Endothelial cell of umbilical vein (primary cell): ENCODE results near the gene C2orf15. TPM values are rescaled to one million over a fixed set of nuclear protein-coding genes. Genes with fewer than 3 reads are reported as not detected.
"Not testable (repeated sequence)": the region's sequence is repeated elsewhere in the genome, so short reads cannot be mapped to it uniquely, and the experiment has no call there.

Experiments used
- BruUV-seq: library from RNA; stranded (reverse); fragments of 400-500 nt; replicated peaks from 2 replicates; lab custom pipeline; 2021; lab: Mats Ljungman, UMichigan
- CTCF ChIA-PET: fragments of 300-600, 350-600 bp; sonication (Branson Sonifier 250); formaldehyde crosslinking; loops from one replicate; lab custom pipeline; 2021; ENCODE audit warnings: antibody characterized with exemption, inconsistent platforms; lab: Charles Lee
- POLR2A ChIA-PET: fragments of 300-600, 350-600 bp; sonication (Branson Sonifier 250); formaldehyde crosslinking; loops from one replicate; lab custom pipeline; 2021; ENCODE audit warnings: antibody characterized with exemption, inconsistent platforms; lab: Charles Lee
- DNase-seq: peaks from one replicate; pipeline ENCODE4 v3.0.0-alpha.2; 2011; ENCODE audit warnings: low read depth, low spot score
- FAIRE-seq: peaks from 2 replicates; lab custom pipeline; 2011; peaks lifted over from hg19 to GRCh38; lab: Jason Lieb, UNC
- H2AFZ ChIP-seq: 2 replicates; pipeline ENCODE4 v1.6.0; 2012; ENCODE audit warnings: low read depth, low read length, control low read depth, inconsistent platforms
- H3K27ac ChIP-seq: 2 replicates; pipeline ENCODE4 v1.5.1; 2011; ENCODE audit warnings: low read depth, mild to moderate bottlenecking, control low read depth, low read length, moderate library complexity; ENCODE audit not compliant: insufficient read depth
- H3K27me3 ChIP-seq, 2 experiments: 2 replicates each; pipeline versions ENCODE4 v1.6.0 to v1.6.1; 2011; ENCODE audit warnings: low read length in 2 of 2, mixed read lengths in 1 of 2; ENCODE audit not compliant: control insufficient read depth in 2 of 2, insufficient read depth in 2 of 2
- H3K36me3 ChIP-seq, 2 experiments: 2 replicates in 1 of 2; 3 replicates in 1 of 2; pipeline ENCODE4 v1.5.1; 2011; ENCODE audit warnings: low read length in 2 of 2, mild to moderate bottlenecking in 1 of 2, moderate library complexity in 1 of 2; ENCODE audit not compliant: control insufficient read depth in 2 of 2, insufficient read depth in 2 of 2; ENCODE audit errors: extremely low read depth in 1 of 2
- H3K4me1 ChIP-seq: 3 replicates; pipeline ENCODE4 v1.5.1; 2011; ENCODE audit warnings: mild to moderate bottlenecking, low read length; ENCODE audit not compliant: control insufficient read depth, insufficient read depth; ENCODE audit errors: extremely low read depth
- H3K4me2 ChIP-seq: 2 replicates; pipeline ENCODE4 v1.6.1; 2011; ENCODE audit warnings: low read length, control low read depth, mixed read lengths; ENCODE audit not compliant: insufficient read depth
- H3K4me3 ChIP-seq, 3 experiments: fragments of 200-600 bp in 1 of 3; sonication (generic), shearing (Covaris generic) in 1 of 3; replicated peaks in 1 of 3; 2 replicates each; pipeline ENCODE4 v1.5.1; 2011 to 2016; ENCODE audit warnings: control low read depth in 3 of 3, low read length in 3 of 3, mild to moderate bottlenecking in 2 of 3, inconsistent platforms in 1 of 3, low read depth in 1 of 3, moderate library complexity in 1 of 3; ENCODE audit not compliant: insufficient read depth in 1 of 3
- H3K79me2 ChIP-seq: 2 replicates; pipeline ENCODE4 v1.6.0; 2012; ENCODE audit warnings: low read length, inconsistent platforms; ENCODE audit not compliant: control insufficient read depth, insufficient read depth
- H3K9ac ChIP-seq: replicated peaks from 2 replicates; pipeline ENCODE3; 2011; ENCODE audit warnings: low read length, control low read depth; ENCODE audit not compliant: insufficient read depth; ENCODE audit errors: extremely low read depth
- H3K9me1 ChIP-seq: replicated peaks from 3 replicates; pipeline ENCODE4 v1.6.0; 2011; ENCODE audit warnings: mild to moderate bottlenecking, low read length; ENCODE audit not compliant: control insufficient read depth, insufficient read depth; ENCODE audit errors: extremely low read depth
- H3K9me3 ChIP-seq: replicated peaks from 2 replicates; pipeline ENCODE4 v1.5.1; 2012; ENCODE audit warnings: low read length, inconsistent platforms; ENCODE audit not compliant: control insufficient read depth, insufficient read depth
- H4K20me1 ChIP-seq: replicated peaks from 2 replicates; pipeline ENCODE3; 2011; ENCODE audit warnings: mild to moderate bottlenecking, low read length; ENCODE audit not compliant: control insufficient read depth, insufficient read depth; ENCODE audit errors: extremely low read depth
- CTCF ChIP-seq, 2 donors: IDR thresholded peaks; 1 replicate in 1 of 2; 2 replicates in 1 of 2; pipeline ENCODE4 v1.5.1; 2011; ENCODE audit warnings: low read length in 2 of 2, mild to moderate bottlenecking in 2 of 2, moderate library complexity in 2 of 2, control low read depth in 1 of 2, inconsistent platforms in 1 of 2, low read depth in 1 of 2; ENCODE audit not compliant: insufficient read depth in 1 of 2; ENCODE audit errors: extremely low read depth in 1 of 2
- EZH2 ChIP-seq: IDR thresholded peaks from 2 replicates; pipeline ENCODE4 v1.6.1; 2012; ENCODE audit warnings: borderline replicate concordance, low read depth, mild to moderate bottlenecking, moderate library complexity, low read length, inconsistent platforms; ENCODE audit not compliant: severe bottlenecking
- FOS ChIP-seq: IDR thresholded peaks from 2 replicates; pipeline ENCODE4 v1.6.1; 2011; ENCODE audit warnings: mild to moderate bottlenecking, low read length, moderate library complexity, borderline replicate concordance; ENCODE audit not compliant: insufficient read depth
- GATA2 ChIP-seq: IDR thresholded peaks from 2 replicates; pipeline ENCODE4 v1.7.0; 2011; ENCODE audit warnings: low read depth, mild to moderate bottlenecking, moderate library complexity, mixed read lengths, low read length; ENCODE audit not compliant: insufficient read length, insufficient read depth
- JUN ChIP-seq: IDR thresholded peaks from 2 replicates; pipeline ENCODE4 v1.6.1; 2011; ENCODE audit warnings: borderline replicate concordance, low read depth; ENCODE audit not compliant: insufficient read length, insufficient read depth
- MYC ChIP-seq: IDR thresholded peaks from one replicate; pipeline ENCODE4 v1.6.1; 2011; ENCODE audit warnings: mild to moderate bottlenecking, low read depth, low read length
- POLR2A ChIP-seq: IDR thresholded peaks from 2 replicates; pipeline ENCODE4 v1.6.1; 2012; ENCODE audit warnings: low read depth, mild to moderate bottlenecking, control low read depth, low read length
- POLR2AphosphoS5 ChIP-seq: IDR thresholded peaks from 2 replicates; pipeline ENCODE4 v1.6.1; 2012; ENCODE audit warnings: low read depth, mild to moderate bottlenecking, control low read depth, low read length, moderate library complexity; ENCODE audit not compliant: insufficient read depth
- dilution Hi-C: fragments of 300-500 bp; cut with MboI; formaldehyde crosslinking; loops from one replicate; pipeline ENCODE4 v1.15.0; 2019; ENCODE audit warnings: low sequenced_read_pairs; ENCODE audit not compliant: extremely low pct_ligation_motif_present
- intact Hi-C: fragments of 100-400 bp; cut with micrococcal nuclease; formaldehyde crosslinking; loops from one replicate; pipeline ENCODE4 v1.10.0; 2022
- polyA plus RNA-seq, 4 experiments: library from polyadenylated mRNA; depleted of rRNA in 3 of 4; stranded (reverse) in 3 of 4; unstranded in 1 of 4; fragments of >200 nt; gene quantifications; 2 replicates each; pipeline versions ENCODE4 v1.2.1 to v1.2.3, GENCODE V29; 2011 to 2012; ENCODE audit warnings: missing spikeins in 1 of 4
- total RNA-seq: library from RNA; stranded (reverse); gene quantifications from 2 replicates; pipeline ENCODE4 v1.2.3, GENCODE V29; 2021
- TF ChIP-seq, protein P1 (sequence below): IDR thresholded peaks from 2 replicates; pipeline ENCODE4 v1.6.1; 2011; ENCODE audit not compliant: insufficient read depth, insufficient read length

C2orf15 gene
- total and polyA plus RNA-seq, 2 donors (not counting 3 experiments of a cell fraction or from before 2014, with no cell fraction given), result not detected

- Histone ChIP-seq H3K27me3 (no peaks in the 10 kb centered on the region), H3K27ac (no peak overlapping the region), H3K4me1 (no peaks in the 10 kb centered on the region), H3K79me2 (no peaks in the 10 kb centered on the region), H2AFZ (no peak overlapping the region), H3K36me3 (no peaks in the 10 kb centered on the region), H4K20me1 (no peaks in the 10 kb centered on the region), H3K9me1 (no peaks in the 10 kb centered on the region), H3K4me3 (no peak overlapping the region), H3K4me2 (no peak overlapping the region), H3K9me3 (no peaks in the 10 kb centered on the region), H3K9ac (no peak overlapping the region)
- ChIA-PET CTCF (interaction anchor here (1.0 to 1.9 kb wide), 2 partner anchors 9 to 431 kb away, joined by 3 to 8 read pairs; no protein-coding TSS in a partner anchor), POLR2A (no interaction called here)
- DNase-seq (no peak), FAIRE-seq (no peak)
- dilution Hi-C loops, result no loop called here
- BruUV-seq, result no TSS peak
- intact Hi-C loops, result no loop called here
- TF ChIP-seq GATA2 (no peak), POLR2A (no peak), FOS (no peak), POLR2AphosphoS5 (no peak), CTCF (IDR thresholded peaks at IDR 0.05; ENCODE audit: extremely low read depth in 1 of 2, insufficient read depth in 1 of 2, low read depth in 1 of 2, low read length in 2 of 2) (no peak), EZH2 (no peak), MYC (no peak), JUN (no peak)
- TF ChIP-seq, protein P1, sequence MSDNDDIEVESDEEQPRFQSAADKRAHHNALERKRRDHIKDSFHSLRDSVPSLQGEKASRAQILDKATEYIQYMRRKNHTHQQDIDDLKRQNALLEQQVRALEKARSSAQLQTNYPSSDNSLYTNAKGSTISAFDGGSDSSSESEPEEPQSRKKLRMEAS, result no peak
These were observed 13.5 kb upstream of the C2orf15 start for GRCh38 chr2:99127981-99128380.

- FAIRE-seq, H3K4me2 ChIP-seq, intact Hi-C loops: not testable (repeated sequence)
These were observed 6.4 kb upstream of the C2orf15 start for GRCh38 chr2:99135044-99135556.

More at GRCh38 chr2:99135044-99135556, 6.4 kb upstream of the C2orf15 start:
- H3K79me2 ChIP-seq, H2AFZ ChIP-seq, H3K36me3 ChIP-seq, H3K9me1 ChIP-seq, H4K20me1 ChIP-seq, H3K9ac ChIP-seq, POLR2A ChIA-PET, DNase-seq, H3K4me1 ChIP-seq, BruUV-seq, H3K4me3 ChIP-seq, dilution Hi-C loops, H3K27ac ChIP-seq, H3K9me3 ChIP-seq: not testable (repeated sequence)
- peaks cover 17% of the 10 kb centered on the region in 2 experiments for H3K27me3 ChIP-seq
- CTCF ChIA-PET, result interaction anchor here (0.9 kb wide), 1 partner anchor 8 kb away, joined by 4 read pairs; no protein-coding TSS in a partner anchor
